ENCODE data around the gene C16orf96. TPM values are rescaled to one million over a fixed set of nuclear protein-coding genes. Genes with fewer than 3 reads are reported as not detected.

C16orf96 gene
- total RNA-seq, 1 experiment from 2014 or later: not detected

DNA sequence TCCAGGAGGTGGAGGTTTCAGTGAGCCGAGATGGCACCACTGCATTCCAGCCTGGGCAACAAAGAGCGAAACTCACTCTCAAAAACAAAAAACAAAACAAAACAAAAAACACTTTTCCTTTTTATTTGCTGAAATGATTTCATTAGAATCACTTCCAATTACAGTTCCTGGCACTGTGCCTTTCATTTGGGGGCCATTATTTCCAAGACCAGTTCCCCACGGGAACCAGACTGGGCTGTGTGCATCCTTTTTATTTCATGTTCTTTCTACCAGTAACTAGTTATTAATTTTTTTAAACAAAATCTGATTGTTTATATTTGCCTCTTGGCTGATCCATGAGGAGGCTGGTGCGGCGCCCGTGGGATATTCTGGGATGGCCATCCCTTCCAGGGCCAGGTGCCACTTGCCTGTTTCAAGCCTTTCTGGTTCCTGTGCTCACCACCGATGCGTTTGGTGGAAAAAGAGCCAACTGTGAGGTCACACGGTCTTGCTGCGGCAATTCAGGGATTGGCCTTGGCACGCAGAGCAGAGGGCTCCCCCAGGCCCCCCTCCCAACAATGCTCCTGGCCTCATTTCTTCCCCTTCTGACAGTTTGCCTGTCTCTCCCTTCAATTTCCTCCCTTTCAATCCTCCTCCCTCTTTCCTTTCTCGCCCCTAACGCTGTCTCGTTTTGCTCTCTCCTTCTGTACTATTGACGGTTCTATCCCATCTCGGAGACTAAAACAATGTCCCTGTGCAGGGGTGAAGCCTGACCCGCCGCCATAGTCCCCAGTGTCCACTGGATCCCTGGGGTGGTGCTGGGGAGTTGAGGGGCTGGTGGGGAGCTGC, 45.1 kb downstream of the C16orf96 start:
- DNase-seq (ENCODE audit: low spot score): no peak

DNA sequence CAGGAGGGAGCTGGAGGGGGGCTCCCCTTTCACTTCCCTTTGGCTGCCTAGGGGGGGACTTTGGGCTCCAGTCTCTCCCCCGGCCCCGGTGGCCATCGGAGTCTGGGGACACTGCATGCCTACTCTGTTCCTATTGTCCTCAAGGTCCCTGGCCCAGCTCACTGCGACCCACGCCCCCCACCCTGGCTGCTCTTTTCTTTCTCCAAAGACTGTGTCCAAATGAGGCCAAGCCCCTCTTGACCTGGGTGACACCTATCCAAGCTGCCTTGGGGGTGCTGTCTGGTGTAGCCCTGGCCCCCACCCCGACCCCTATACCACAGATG, 45.7 kb downstream of the C16orf96 start:
- DNase-seq (ENCODE audit: low spot score): no peak

GRCh38 chr16:4602331-4602730, 46.2 kb downstream of the C16orf96 start:
- DNase-seq (ENCODE audit: low spot score): no peak

DNA sequence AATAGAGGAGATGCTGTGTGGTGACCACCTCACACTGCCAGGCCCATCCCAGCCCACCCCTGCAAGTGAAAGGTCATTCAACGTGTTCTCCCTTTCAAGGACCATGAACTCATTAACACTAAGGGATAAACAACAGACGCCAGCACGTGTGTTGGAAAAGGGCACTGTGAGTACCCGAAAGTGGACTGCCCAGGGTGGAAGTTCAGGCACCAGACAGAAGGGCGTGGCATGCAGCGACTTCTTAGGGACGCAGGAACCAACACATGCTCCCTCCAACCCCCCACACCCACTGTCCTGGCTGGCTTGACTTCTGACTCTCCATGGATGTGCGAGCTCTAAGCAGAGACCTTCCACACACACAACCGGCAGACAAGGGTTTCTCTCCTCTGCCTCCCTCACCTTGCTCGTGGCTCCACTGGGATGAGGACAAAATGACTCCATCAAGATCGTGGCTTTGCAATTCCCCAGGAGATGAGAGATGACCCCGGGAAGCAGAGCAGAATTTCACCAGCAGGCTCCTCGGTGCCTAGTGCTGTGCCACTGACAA, 47.6 kb downstream of the C16orf96 start:
- no peak for DNase-seq (ENCODE audit: low spot score)

DNA sequence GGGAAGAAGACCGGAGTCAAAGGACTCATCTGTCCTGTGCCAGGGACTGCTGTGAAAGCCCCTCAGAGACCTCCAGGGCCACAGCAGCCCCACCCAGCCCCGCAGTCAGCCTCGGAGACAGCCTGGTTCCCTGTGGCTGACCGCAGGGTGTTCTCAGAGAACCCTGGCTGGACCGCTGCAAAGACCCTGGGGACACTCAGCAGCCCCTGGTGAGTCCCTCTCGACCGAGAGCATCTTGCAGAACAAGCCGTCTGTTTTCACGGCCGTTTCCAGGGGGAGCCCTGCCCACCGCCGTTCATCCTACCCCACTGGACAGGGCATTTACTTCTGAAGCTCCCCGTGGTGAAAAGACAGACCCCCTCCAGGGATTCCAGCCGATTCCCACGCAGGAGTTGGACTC, 48.3 kb downstream of the C16orf96 start:
- no peak for DNase-seq (ENCODE audit: low spot score)

DNA sequence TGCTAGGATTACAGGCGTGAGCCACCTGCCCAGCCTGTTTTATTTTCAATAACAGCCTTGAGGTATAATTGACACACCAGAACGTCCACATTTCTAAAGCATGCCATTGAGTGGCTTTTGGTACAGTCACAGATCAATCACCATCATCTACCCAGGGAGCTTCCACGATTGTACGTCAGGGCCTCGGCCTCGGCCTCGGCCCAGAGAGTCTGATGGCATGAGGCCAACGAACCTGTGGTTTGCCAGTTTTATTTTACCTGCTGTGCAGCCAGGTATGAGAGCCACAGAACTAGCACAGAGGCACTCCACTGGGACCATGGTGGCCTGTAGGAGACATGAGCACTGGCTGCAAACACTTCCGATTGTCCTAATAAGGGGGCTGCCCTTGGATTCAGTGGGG, 50.2 kb downstream of the C16orf96 start:
- DNase-seq (ENCODE audit: low spot score): no peak

GRCh38 chr16:4607841-4608703, 51.9 kb downstream of the C16orf96 start:
- DNase-seq (ENCODE audit: low spot score): no peak

DNA sequence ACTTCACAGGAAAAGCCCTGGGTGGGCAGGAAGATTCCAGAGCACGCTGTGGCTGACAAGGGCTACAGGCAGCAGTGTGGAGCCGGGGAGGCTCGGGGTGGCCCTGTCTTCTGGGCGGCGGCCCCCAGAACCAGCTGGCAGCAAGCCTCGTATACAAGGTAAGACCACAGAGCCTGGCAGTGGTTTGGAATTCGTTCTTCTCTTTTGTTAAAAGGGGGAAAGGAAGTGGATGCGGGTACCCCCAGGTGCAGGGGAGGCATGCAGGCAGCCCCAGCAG, 52.5 kb downstream of the C16orf96 start:
- no peak for DNase-seq (ENCODE audit: low spot score)

DNA sequence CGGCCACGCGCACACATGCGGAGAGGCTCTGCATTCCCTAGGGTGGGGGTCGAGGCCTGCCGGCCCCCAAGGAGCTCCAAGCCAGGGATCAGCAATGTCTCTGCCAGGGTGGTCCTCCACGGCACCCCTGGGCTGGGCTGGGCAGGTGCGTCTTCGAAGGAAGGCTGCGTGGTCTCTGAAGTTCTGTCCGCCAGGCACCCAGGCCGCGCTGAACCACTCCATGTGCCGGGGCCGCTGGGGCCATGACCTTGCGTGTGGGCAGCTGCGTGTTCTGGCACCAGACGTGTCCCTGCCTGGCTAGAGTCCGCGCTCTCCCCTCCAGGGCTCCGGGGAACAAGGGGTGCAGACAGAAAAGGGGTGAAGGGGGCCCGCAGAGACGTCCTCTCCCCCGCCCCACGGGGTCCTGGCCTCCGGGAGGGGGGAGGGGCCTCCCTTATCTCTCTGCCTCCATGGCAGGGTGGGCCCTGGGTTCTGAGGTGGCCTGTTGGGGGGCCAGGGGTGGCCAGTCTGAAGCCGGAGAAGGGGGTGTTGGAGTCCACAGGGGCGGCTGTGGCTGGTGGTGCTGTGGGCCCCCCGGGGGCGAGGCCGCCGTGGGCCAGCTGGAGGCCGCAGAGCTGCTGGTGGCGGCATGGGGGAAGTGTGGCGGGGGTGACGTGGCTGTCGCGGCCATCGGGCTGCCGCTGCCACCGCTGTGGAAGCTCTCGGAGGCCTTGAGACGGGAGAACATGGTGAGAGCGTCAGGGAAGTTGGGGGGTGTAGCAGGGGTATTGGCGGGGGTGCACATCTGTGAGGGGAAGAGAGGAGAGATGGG, 53.3 kb downstream of the C16orf96 start:
- DNase-seq (ENCODE audit: low spot score): no peak

- DNase-seq (ENCODE audit: low spot score): no peak
Observed at GRCh38 chr16:4610011-4611005, 54.2 kb downstream of the C16orf96 start.

DNA sequence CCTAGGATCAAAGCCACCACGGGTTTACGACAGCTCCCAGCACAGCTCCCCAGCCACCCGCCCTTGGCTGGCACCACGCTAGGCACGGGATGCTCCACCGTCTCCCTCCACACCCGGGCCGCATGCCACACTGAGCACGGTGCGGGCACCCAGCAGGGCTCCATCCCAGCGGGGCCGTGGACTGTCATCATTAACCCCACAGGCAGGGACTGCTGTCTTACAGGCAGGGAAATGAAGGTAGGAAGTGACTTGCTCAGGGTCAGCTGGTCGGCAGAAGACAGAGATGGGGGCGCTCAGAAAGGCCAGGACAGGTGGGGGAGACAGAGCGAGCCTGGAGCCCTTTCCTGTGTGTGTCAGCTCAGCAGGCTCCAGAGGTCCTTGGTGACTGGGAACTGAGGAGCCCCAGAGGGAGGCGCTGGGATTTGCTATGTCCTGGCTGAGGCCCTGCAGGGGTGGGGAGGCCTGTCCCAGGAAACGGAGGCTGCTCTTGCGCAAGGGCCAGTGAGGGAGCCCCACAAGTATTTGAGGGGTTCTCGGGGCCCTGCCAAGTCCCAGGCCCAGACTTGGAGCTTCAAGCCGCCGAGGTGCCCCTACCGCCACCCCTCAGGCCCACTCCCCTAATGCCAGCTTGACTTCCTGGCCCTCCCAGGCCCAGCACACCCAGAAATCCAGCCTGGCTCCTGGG, 55.3 kb downstream of the C16orf96 start:
- no peak for DNase-seq (ENCODE audit: low spot score)

DNA sequence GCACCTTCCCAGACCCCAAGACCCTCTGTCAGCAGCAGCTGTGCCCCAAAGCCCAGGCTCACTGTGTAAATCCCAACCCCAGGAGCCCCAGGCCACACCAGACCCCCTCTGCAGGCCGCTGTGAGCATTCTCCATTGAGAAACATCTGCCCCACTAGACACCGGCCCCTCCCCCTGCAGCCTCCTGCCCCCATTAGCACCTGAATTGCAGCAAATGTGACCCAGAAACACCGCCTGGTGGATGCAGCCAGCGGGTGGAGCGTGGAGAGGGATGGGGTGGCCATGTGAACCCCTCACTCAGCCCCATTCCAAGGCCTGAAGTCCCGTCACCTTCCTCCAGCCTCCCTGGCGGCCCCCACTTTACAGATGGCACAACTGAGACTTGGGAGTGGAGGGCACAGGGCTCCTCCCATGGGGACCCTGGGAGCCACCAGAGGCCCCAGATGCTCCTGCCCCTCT, 56.4 kb downstream of the C16orf96 start:
- no peak for DNase-seq (ENCODE audit: low spot score)

DNA sequence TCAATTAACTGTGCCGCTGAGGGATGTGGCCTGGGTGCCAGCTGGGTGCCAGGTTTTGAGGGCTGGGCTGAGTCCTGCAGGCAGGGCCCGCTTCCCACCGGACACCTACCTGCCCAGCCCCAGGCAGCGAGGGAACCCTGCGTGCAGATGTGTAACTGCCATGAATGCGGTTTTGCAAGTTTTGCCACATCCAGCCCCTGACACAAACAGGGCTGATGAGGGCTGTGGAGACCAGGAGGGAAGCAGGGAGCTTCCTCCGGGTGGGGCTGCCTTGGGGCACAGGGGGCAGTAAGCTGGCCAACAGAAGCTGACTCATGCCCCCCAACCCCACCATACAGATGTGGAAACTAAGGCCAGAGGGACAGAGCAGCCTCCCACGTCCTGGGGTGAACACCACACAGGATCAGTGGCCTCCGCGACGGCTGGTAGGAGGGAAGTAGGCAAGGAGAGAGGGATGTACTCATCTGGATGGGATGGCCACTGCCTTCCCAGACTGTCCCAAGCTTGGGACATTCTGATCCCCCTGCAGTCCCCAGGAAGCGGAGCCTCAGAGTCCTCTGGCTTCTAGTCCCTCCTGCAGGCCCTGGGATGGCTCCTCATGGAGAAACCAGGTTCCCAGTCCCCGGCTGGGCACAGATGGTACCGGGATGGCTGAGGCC, 57.0 kb downstream of the C16orf96 start:
- no peak for DNase-seq (ENCODE audit: low spot score)

- DNase-seq (ENCODE audit: low spot score): no peak
Observed at GRCh38 chr16:4613636-4614570, 57.8 kb downstream of the C16orf96 start.

DNA sequence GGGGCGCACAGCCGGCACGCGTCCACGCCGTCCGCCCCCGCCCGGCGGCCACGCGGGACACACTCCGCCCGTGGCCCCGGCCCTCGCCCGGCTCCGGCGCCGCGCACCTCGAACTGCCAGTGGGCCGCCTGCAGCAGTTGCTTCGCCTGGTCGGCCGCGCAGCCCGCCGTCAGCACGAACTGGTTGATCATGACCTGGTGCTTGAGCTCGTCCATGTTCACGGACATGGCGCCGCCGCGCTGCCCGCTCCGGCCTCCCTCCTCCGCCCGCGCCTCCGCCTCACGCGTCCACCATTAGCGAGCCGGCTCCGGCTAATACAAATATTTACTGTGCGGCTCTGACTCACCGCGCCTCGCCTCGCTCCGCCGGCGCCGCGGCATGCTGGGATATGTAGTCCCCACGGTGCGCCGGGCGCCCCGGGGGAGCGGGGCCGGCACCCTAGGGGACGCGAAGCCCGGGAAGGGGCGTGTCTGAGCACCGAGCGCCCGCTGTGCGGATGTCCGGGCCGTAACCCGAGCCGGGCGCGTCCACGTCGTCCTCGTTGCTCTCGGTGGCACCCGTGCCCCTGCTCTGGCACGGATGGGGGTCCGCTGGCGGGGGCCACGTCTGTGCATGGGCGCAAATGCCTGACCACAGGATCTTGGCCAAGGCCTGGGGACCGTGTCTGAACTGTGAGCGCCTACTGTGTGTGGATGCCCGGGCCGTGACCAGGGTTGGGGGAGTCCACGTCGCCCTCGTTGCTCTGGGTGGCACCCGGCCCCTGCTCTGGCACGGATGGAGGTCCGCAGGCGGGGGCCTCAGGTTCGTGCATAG, 58.6 kb downstream of the C16orf96 start, which contains the start of gene UBALD1:
TSS of gene UBALD1 (minus strand) at position 318 of the 813 bp plus-strand sequence. CDS start at position 227, 91 bp downstream.
- peak; percentile 81 for DNase-seq (ENCODE audit: low spot score)

- DNase-seq (ENCODE audit: low spot score): no peak
Observed at GRCh38 chr16:4615384-4616046, 59.4 kb downstream of the C16orf96 start.

Measured in A172 (cell line).